Transverse colon (tissue), 3 donors: ENCODE data around the gene ZNF609.

Experiments used
- CTCF ChIP-seq, 5 experiments: fragments of 200-600 bp in 3 of 5; fragments of 450-650 bp in 2 of 5; sonication (generic) in 3 of 5; IDR thresholded peaks; 1 replicate in 2 of 5; 2 replicates in 3 of 5; pipeline ENCODE4 v1.5.1; 2016 to 2017; ENCODE audit warnings: antibody characterized with exemption in 5 of 5, inconsistent platforms in 3 of 5, mild to moderate bottlenecking in 2 of 5, moderate library complexity in 1 of 5
- POLR2A ChIP-seq: fragments of 450-650 bp; IDR thresholded peaks from one replicate; pipeline ENCODE4 v1.6.1; 2016; ENCODE audit warnings: antibody characterized with exemption, mild to moderate bottlenecking, moderate library complexity

- TF ChIP-seq CTCF (IDR thresholded peaks at IDR 0.05) (no peak), POLR2A (no peak)
Observed at GRCh38 chr15:64560501-64560900, 100.1 kb downstream of the ZNF609 start.
